Bronchial epithelial cell (primary cell): ENCODE data around the gene SEC14L1. TPM values are rescaled to one million over a fixed set of nuclear protein-coding genes. Genes with fewer than 3 reads are reported as not detected.
A peak's percentile ranks its signal among the peaks of the same experiment; 100 is the strongest.

Experiments used
- DNase-seq: peaks from one replicate; pipeline ENCODE4 v3.0.0-alpha.2; 2010; ENCODE audit warnings: low read depth
- FAIRE-seq: peaks from 2 replicates; lab custom pipeline; 2011; peaks lifted over from hg19 to GRCh38; lab: Jason Lieb, UNC
- H3K27me3 ChIP-seq: 2 replicates; pipeline ENCODE4 v1.5.1; 2011; ENCODE audit warnings: low read length; ENCODE audit not compliant: control insufficient read depth, insufficient read depth
- H3K36me3 ChIP-seq: 2 replicates; pipeline ENCODE4 v1.5.1; 2011; ENCODE audit warnings: low read length; ENCODE audit not compliant: control insufficient read depth, insufficient read depth
- H3K4me3 ChIP-seq: 2 replicates; pipeline ENCODE4 v1.5.1; 2011; ENCODE audit warnings: mild to moderate bottlenecking, low read depth, low read length, control low read depth
- total RNA-seq: library from RNA; depleted of rRNA; stranded (reverse); fragments of >200 nt; gene quantifications from 2 replicates; pipeline ENCODE4 v1.2.1, GENCODE V29; 2014
- TF ChIP-seq, protein P1 (sequence below): IDR thresholded peaks from 2 replicates; pipeline ENCODE4 v1.5.1; 2011; ENCODE audit warnings: mild to moderate bottlenecking, moderate library complexity, low read length, control low read depth, inconsistent platforms; ENCODE audit not compliant: insufficient read depth, severe bottlenecking

The SEC14L1 gene
- total RNA-seq, 1 donor from 2014 or later, result 21.6 TPM

DNA sequence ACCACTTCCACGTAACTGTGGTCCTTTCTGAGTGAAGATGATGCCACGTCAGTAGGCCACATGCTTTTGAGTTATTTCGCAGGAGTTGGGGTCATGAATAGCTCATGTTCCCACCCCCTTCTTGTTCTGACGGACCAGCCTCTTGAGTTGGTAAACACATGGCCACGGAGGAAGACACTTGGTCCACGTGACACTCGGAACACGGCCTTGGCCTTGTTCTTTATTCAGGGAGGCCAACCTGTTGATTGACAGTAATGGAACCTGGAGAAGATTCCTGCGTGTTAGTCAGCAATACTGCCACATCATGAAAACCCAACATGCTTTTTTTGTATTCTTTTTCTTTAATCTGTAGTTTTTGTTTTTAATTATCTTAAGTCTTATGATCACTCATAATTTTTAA is 56.3 kb downstream of the SEC14L1 start:
- TF ChIP-seq, protein P1, sequence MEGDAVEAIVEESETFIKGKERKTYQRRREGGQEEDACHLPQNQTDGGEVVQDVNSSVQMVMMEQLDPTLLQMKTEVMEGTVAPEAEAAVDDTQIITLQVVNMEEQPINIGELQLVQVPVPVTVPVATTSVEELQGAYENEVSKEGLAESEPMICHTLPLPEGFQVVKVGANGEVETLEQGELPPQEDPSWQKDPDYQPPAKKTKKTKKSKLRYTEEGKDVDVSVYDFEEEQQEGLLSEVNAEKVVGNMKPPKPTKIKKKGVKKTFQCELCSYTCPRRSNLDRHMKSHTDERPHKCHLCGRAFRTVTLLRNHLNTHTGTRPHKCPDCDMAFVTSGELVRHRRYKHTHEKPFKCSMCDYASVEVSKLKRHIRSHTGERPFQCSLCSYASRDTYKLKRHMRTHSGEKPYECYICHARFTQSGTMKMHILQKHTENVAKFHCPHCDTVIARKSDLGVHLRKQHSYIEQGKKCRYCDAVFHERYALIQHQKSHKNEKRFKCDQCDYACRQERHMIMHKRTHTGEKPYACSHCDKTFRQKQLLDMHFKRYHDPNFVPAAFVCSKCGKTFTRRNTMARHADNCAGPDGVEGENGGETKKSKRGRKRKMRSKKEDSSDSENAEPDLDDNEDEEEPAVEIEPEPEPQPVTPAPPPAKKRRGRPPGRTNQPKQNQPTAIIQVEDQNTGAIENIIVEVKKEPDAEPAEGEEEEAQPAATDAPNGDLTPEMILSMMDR, result no peak
- no peak overlapping the region for H3K4me3 ChIP-seq

DNA sequence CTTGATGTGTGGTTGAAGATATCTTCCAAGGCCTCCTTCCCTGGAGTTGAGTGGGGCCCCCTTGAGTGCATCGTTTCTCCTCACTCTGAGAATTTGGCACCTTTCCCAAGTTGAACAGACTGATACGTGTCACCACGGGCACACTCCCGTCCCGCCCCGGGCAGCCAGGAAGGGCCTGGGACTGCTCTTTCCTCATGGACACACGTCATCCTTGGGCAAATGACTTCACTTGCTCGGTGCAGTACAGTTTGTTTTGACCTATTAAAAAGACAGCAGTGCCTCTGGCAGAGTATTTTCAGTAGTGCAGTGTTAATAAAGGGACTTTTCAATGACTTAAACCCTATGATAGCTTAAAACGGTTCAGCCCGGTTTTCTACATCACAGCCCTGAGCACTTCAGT is 59.9 kb downstream of the SEC14L1 start:
- DNase-seq (peak; percentile 78), FAIRE-seq (no peak)
- Histone ChIP-seq H3K27me3 (no peaks in the 10 kb centered on the region), H3K36me3 (peaks cover 30% of the 10 kb centered on the region), H3K4me3 (no peak overlapping the region)
- TF ChIP-seq, protein P1, result peak; percentile 22

More for the DNA sequence above, 56.3 kb downstream of the SEC14L1 start:
- DNase-seq (no peak), FAIRE-seq (no peak)
- H3K36me3 ChIP-seq, result peaks cover 29% of the 10 kb centered on the region
- H3K27me3 ChIP-seq, result no peaks in the 10 kb centered on the region

DNA sequence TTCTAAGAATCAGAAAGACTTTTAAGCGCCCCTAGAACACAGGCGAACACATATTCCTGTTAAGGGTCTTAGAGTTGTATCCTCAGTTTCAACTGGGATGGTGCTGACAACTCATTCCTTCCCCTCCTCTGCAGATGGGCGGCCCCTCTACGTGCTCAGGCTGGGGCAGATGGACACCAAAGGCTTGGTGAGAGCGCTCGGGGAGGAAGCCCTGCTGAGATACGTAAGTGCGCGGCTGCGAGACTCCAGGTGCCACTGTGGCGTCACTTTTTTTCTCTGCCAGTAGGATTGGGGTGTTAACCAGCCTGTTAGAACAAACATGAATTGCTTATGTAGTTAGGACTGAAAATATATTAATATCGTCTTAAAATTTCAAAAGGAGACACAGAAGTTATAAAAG is 62.7 kb downstream of the SEC14L1 start:
- FAIRE-seq, result no peak
- H3K27me3 ChIP-seq, result no peaks in the 10 kb centered on the region
- DNase-seq, result no peak
- no peak overlapping the region for H3K4me3 ChIP-seq
- TF ChIP-seq, protein P1, result no peak
- peaks cover 25% of the 10 kb centered on the region for H3K36me3 ChIP-seq

DNA sequence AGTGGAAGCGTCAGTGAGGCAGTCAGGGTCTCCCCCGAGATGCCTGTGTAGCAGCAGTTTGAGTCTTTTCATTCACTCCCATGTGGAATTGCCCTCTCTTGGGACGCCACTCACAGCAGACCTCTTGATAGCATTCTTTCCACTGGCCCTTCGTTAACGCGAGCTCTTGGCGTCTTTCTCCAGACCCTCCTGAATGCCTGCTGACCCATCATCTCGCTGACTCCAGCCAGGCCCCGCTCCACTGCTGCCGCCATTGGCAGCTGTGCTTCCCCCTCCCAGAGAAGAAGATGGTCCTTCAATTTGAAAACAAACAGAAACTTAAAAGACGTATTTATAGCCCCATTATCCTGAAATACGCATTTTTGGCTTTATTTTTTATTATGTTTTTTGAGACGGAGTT is 63.1 kb downstream of the SEC14L1 start:
- H3K36me3 ChIP-seq, result peaks cover 25% of the 10 kb centered on the region
- no peak for DNase-seq
- no peak for FAIRE-seq
- H3K4me3 ChIP-seq, result no peak overlapping the region
- TF ChIP-seq, protein P1, result no peak
- H3K27me3 ChIP-seq, result no peaks in the 10 kb centered on the region

DNA sequence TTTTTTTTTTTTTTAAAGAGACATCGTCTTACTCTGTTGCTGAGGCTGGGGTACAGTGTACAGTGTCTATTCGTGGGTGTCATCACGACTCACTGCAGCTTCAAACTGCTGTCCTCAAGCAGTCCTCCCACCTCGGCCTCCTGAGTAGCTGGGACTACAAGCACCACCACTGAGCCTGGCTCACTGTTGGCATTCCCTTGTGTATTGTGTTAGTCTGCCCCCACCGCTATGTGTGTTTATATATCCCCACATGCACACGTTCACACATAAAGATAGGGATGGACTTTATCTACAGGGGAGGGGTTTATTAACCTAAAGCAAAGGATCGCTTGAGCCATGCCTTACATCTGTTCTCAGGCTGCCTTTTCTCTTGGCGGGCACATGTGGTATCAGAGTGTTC is 63.8 kb downstream of the SEC14L1 start:
- TF ChIP-seq, protein P1, result no peak
- Histone ChIP-seq H3K4me3 (no peak overlapping the region), H3K27me3 (no peaks in the 10 kb centered on the region), H3K36me3 (peaks cover 24% of the 10 kb centered on the region)
- FAIRE-seq (no peak), DNase-seq (no peak)

DNA sequence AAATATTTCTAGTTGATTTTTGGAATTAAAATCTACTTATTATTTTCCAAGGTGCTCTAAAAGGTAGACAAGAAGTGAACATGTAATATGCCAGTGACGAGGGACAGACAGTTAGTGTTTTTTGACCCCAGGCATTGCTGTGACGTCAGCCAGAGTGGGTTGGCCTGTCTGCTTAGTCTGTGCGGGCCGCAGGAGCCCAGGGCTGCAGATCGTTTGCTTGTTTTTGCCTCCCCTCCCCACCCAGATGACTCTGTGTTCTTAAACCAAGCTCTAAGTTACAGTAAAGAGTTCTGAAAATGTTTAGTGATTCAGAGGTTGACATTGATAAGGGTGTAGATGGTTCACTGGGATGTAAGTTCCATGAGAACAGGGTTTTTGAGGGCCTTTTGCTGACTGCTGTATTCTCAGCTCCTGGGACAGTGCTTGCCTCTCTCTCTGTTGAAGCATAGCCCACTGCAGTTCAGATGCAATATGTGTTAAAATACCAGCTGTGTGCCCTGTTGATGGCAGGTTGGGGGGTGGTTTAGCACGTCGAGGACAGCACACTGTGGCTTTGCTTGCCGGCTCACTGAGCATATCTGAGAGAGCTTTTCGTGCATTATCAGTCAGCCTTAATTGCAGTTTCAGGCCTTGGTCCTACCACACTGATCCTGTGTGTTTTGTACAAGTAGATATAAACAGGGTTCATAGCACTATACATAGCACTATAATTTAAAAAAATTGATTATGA is 64.8 kb downstream of the SEC14L1 start:
- FAIRE-seq (no peak), DNase-seq (no peak)
- H3K27me3 ChIP-seq, result no peaks in the 10 kb centered on the region
- H3K36me3 ChIP-seq, result peaks cover 26% of the 10 kb centered on the region
- TF ChIP-seq, protein P1, result no peak
- H3K4me3 ChIP-seq, result no peak overlapping the region
